Endodermal cell (in vitro differentiated cells): ENCODE data around the gene GMPR2. TPM values are rescaled to one million over a fixed set of nuclear protein-coding genes. Genes with fewer than 3 reads are reported as not detected.

Experiments
- DNase-seq: peaks from one replicate; pipeline ENCODE4 v3.0.0-alpha.2; 2017
- H3K27ac ChIP-seq: 2 replicates; pipeline ENCODE4 v1.5.1; 2013; ENCODE audit warnings: mild to moderate bottlenecking, low read depth, low read length, moderate library complexity
- H3K27me3 ChIP-seq: 2 replicates; pipeline ENCODE4 v1.6.1; 2013; ENCODE audit warnings: mild to moderate bottlenecking, low read length, moderate library complexity; ENCODE audit not compliant: insufficient read depth, control insufficient read depth, poor library complexity, severe bottlenecking
- H3K36me3 ChIP-seq: 2 replicates; pipeline ENCODE4 v1.7.0; 2013; ENCODE audit warnings: mild to moderate bottlenecking, low read length, moderate library complexity; ENCODE audit not compliant: control insufficient read depth, insufficient read depth
- H3K4me1 ChIP-seq: one replicate; pipeline ENCODE4 v1.7.0; 2013; ENCODE audit warnings: low read length; ENCODE audit not compliant: control insufficient read depth, insufficient read depth
- H3K4me3 ChIP-seq: 2 replicates; pipeline ENCODE4 v1.5.1; 2013; ENCODE audit warnings: mild to moderate bottlenecking, low read length, moderate library complexity
- H3K9ac ChIP-seq: 2 replicates; pipeline ENCODE4 v1.6.1; 2013; ENCODE audit warnings: mild to moderate bottlenecking, low read length, moderate library complexity; ENCODE audit not compliant: poor library complexity, severe bottlenecking; ENCODE audit errors: extremely low read depth
- H3K9me3 ChIP-seq: 2 replicates; pipeline ENCODE4 v1.6.1; 2013; ENCODE audit warnings: mild to moderate bottlenecking, low read length, moderate library complexity; ENCODE audit not compliant: control insufficient read depth
- H3K27ac Mint-ChIP-seq: 2 replicates; pipeline ENCODE4 v1.8.0; 2020; ENCODE audit warnings: mixed read lengths
- H3K27me3 Mint-ChIP-seq: 2 replicates; pipeline ENCODE4 v1.8.0; 2021; ENCODE audit warnings: mild to moderate bottlenecking, mixed read lengths; ENCODE audit not compliant: insufficient read depth
- H3K36me3 Mint-ChIP-seq: 2 replicates; pipeline ENCODE4 v1.8.0; 2020; ENCODE audit warnings: low read depth, mixed read lengths
- H3K4me1 Mint-ChIP-seq: 2 replicates; pipeline ENCODE4 v1.8.0; 2020; ENCODE audit warnings: mixed read lengths
- H3K4me3 Mint-ChIP-seq: 2 replicates; pipeline ENCODE4 v1.8.0; 2020; ENCODE audit warnings: mild to moderate bottlenecking, moderate library complexity, mixed read lengths
- H3K9me3 Mint-ChIP-seq: 2 replicates; pipeline ENCODE4 v1.8.0; 2020; ENCODE audit warnings: mild to moderate bottlenecking, mixed read lengths
- CTCF ChIP-seq: fragments of 200-600 bp; sonication (generic); conservative IDR thresholded peaks from 2 replicates; pipeline ENCODE4 v1.5.0; 2021; ENCODE audit warnings: antibody characterized with exemption, mild to moderate bottlenecking
- WGBS, 2 experiments: methylation state at CpG; one replicate each; pipeline versions ENCODE4 v1.1.5 to v1.1.7; 2013; ENCODE audit warnings: missing lambda C conversion rate in 2 of 2, mixed read lengths in 1 of 2; ENCODE audit not compliant: insufficient coverage in 1 of 2, insufficient read length in 1 of 2; 5-methylcytosine and 5-hydroxymethylcytosine counted together
- total RNA-seq, 2 donors: library from RNA; stranded (reverse); fragmentation: NEBNext Ultra II Directional in 1 of 2; extraction: Animal tissue kit (Norgen Biotek cat#: 25700) in 1 of 2; gene quantifications; 2 replicates in 1 of 2; 3 replicates in 1 of 2; pipeline ENCODE4 v1.2.1, GENCODE V29; 2021

Gene GMPR2
- total RNA-seq, 2 donors from 2014 or later, result 56.1 to 63.1 TPM

GRCh38 chr14:24246765-24247212 lies 14.1 kb downstream of the GMPR2 start:
- DNase-seq, result no peak
- no peak overlapping the region for H3K27ac Mint-ChIP-seq
- no peaks in the 10 kb centered on the region for H3K4me1 ChIP-seq
- peaks cover 3% of the 10 kb centered on the region for H3K4me1 Mint-ChIP-seq
- 83 to 93% methylated on average over 3 of the region's 3 CpGs for WGBS, 2 experiments
- no peak overlapping the region for H3K4me3 ChIP-seq
- H3K9me3 ChIP-seq, result no peaks in the 10 kb centered on the region
- H3K36me3 Mint-ChIP-seq, result no peaks in the 10 kb centered on the region
- H3K27ac ChIP-seq, result no peak overlapping the region
- H3K27me3 Mint-ChIP-seq, result peaks cover 18% of the 10 kb centered on the region
- no peak overlapping the region for H3K9ac ChIP-seq
- no peak overlapping the region for H3K4me3 Mint-ChIP-seq
- H3K36me3 ChIP-seq, result no peaks in the 10 kb centered on the region
- TF ChIP-seq CTCF, result no peak
- no peaks in the 10 kb centered on the region for H3K9me3 Mint-ChIP-seq
- H3K27me3 ChIP-seq, result no peaks in the 10 kb centered on the region

- Histone ChIP-seq H3K4me1 (no peaks in the 10 kb centered on the region), H3K36me3 (no peaks in the 10 kb centered on the region), H3K27me3 (no peaks in the 10 kb centered on the region), H3K9ac (no peak overlapping the region), H3K9me3 (no peaks in the 10 kb centered on the region), H3K27ac (no peak overlapping the region), H3K4me3 (no peak overlapping the region)
- no peaks in the 10 kb centered on the region for H3K36me3 Mint-ChIP-seq
- WGBS, 2 experiments, result 84 to 88% methylated on average over 5 to 7 of the region's 7 CpGs
- no peaks in the 10 kb centered on the region for H3K9me3 Mint-ChIP-seq
- H3K4me1 Mint-ChIP-seq, result peaks cover 3% of the 10 kb centered on the region
- TF ChIP-seq CTCF, result no peak
- no peak overlapping the region for H3K4me3 Mint-ChIP-seq
- no peak for DNase-seq
- no peak overlapping the region for H3K27ac Mint-ChIP-seq
- H3K27me3 Mint-ChIP-seq, result peaks cover 18% of the 10 kb centered on the region
Measured at GRCh38 chr14:24247422-24247821, 14.7 kb downstream of the GMPR2 start.

GRCh38 chr14:24249230-24250021 lies 16.7 kb downstream of the GMPR2 start:
- 76 to 79% methylated on average over 11 to 13 of the region's 13 CpGs for WGBS, 2 experiments
- Histone ChIP-seq H3K9ac (no peak overlapping the region), H3K36me3 (no peaks in the 10 kb centered on the region), H3K9me3 (no peaks in the 10 kb centered on the region), H3K4me1 (no peaks in the 10 kb centered on the region), H3K27me3 (no peaks in the 10 kb centered on the region), H3K4me3 (no peak overlapping the region), H3K27ac (no peak overlapping the region)
- no peak for TF ChIP-seq CTCF
- Mint-ChIP-seq H3K4me3 (no peak overlapping the region), H3K4me1 (no peaks in the 10 kb centered on the region), H3K27me3 (peaks cover 16% of the 10 kb centered on the region), H3K9me3 (no peaks in the 10 kb centered on the region), H3K36me3 (peaks cover 2% of the 10 kb centered on the region), H3K27ac (no peak overlapping the region)
- no peak for DNase-seq
